GM23338 (cell line): ENCODE data around the gene CDH23.

Experiments used
- CREB1 ChIP-seq: fragments of 250-450 bp; sonication (Bioruptor Pico); IDR thresholded peaks from 2 replicates; pipeline ENCODE4 v1.5.0; 2020; ENCODE audit warnings: low read depth, mild to moderate bottlenecking, moderate library complexity
- CTCF ChIP-seq, 2 experiments: fragments of 200-600 bp in 1 of 2; sonication (generic) in 1 of 2; conservative IDR thresholded peaks; 2 replicates each; pipeline versions ENCODE4 v1.5.1 to v1.6.1; 2016 to 2017; ENCODE audit warnings: antibody characterized with exemption in 2 of 2, low read depth in 2 of 2, mild to moderate bottlenecking in 2 of 2, moderate library complexity in 1 of 2
- ETS1 ChIP-seq: IDR thresholded peaks from 2 replicates; pipeline ENCODE4 v1.6.1; 2016; ENCODE audit warnings: antibody characterized with exemption
- EZH2 ChIP-seq: fragments of 200-600 bp; sonication (generic); IDR thresholded peaks from one replicate; pipeline ENCODE4 v1.8.0; 2017; ENCODE audit warnings: antibody characterized with exemption, mild to moderate bottlenecking, low read depth; ENCODE audit not compliant: unreplicated experiment
- EZH2phosphoT487 ChIP-seq: fragments of 200-600 bp; sonication (generic); IDR thresholded peaks from one replicate; pipeline ENCODE4 v1.8.1; 2018; ENCODE audit warnings: antibody characterized with exemption; ENCODE audit not compliant: unreplicated experiment
- JUNB ChIP-seq: IDR thresholded peaks from one replicate; pipeline ENCODE4 v1.6.1; 2016; ENCODE audit warnings: antibody characterized with exemption; ENCODE audit not compliant: unreplicated experiment
- NANOG ChIP-seq: IDR thresholded peaks from 2 replicates; pipeline ENCODE4 v1.6.1; 2016; ENCODE audit warnings: antibody characterized with exemption, borderline replicate concordance
- POLR2AphosphoS5 ChIP-seq: IDR thresholded peaks from 2 replicates; pipeline ENCODE4 v1.6.1; 2016; ENCODE audit warnings: antibody characterized with exemption, low read depth
- REST ChIP-seq: IDR thresholded peaks from one replicate; pipeline ENCODE4 v1.6.1; 2018; ENCODE audit warnings: antibody characterized with exemption; ENCODE audit not compliant: unreplicated experiment
- STAT1 ChIP-seq: IDR thresholded peaks from one replicate; pipeline ENCODE4 v1.6.1; 2016; ENCODE audit warnings: antibody characterized with exemption; ENCODE audit not compliant: unreplicated experiment
- ZNF114 ChIP-seq: fragments of 250-450 bp; sonication (Bioruptor Pico); IDR thresholded peaks from 2 replicates; pipeline ENCODE4 v1.5.0; 2020; ENCODE audit warnings: mild to moderate bottlenecking, moderate library complexity
- ZNF331 ChIP-seq: fragments of 250-450 bp; sonication (Bioruptor Pico); IDR thresholded peaks from 2 replicates; pipeline ENCODE4 v1.5.0; 2020; ENCODE audit warnings: low read depth, mild to moderate bottlenecking, moderate library complexity
- TF ChIP-seq, protein P1 (sequence below): fragments of 250-450 bp; sonication (Bioruptor Pico); IDR thresholded peaks from 2 replicates; pipeline ENCODE4 v1.5.0; 2020; ENCODE audit warnings: mild to moderate bottlenecking, moderate library complexity

- TF ChIP-seq REST = no peak
- no peak for TF ChIP-seq CTCF (conservative IDR thresholded peaks at IDR 0.05; ENCODE audit: low read depth in 2 of 2)
- TF ChIP-seq POLR2AphosphoS5 = no peak
- TF ChIP-seq EZH2 = no peak
- TF ChIP-seq EZH2phosphoT487 = no peak
- no peak for TF ChIP-seq CREB1
- TF ChIP-seq NANOG = no peak
- TF ChIP-seq JUNB = no peak
- no peak for TF ChIP-seq ZNF331 (CRISPR knock-in tag)
- TF ChIP-seq ETS1 = no peak
- TF ChIP-seq ZNF114 = no peak
- TF ChIP-seq, protein P1, sequence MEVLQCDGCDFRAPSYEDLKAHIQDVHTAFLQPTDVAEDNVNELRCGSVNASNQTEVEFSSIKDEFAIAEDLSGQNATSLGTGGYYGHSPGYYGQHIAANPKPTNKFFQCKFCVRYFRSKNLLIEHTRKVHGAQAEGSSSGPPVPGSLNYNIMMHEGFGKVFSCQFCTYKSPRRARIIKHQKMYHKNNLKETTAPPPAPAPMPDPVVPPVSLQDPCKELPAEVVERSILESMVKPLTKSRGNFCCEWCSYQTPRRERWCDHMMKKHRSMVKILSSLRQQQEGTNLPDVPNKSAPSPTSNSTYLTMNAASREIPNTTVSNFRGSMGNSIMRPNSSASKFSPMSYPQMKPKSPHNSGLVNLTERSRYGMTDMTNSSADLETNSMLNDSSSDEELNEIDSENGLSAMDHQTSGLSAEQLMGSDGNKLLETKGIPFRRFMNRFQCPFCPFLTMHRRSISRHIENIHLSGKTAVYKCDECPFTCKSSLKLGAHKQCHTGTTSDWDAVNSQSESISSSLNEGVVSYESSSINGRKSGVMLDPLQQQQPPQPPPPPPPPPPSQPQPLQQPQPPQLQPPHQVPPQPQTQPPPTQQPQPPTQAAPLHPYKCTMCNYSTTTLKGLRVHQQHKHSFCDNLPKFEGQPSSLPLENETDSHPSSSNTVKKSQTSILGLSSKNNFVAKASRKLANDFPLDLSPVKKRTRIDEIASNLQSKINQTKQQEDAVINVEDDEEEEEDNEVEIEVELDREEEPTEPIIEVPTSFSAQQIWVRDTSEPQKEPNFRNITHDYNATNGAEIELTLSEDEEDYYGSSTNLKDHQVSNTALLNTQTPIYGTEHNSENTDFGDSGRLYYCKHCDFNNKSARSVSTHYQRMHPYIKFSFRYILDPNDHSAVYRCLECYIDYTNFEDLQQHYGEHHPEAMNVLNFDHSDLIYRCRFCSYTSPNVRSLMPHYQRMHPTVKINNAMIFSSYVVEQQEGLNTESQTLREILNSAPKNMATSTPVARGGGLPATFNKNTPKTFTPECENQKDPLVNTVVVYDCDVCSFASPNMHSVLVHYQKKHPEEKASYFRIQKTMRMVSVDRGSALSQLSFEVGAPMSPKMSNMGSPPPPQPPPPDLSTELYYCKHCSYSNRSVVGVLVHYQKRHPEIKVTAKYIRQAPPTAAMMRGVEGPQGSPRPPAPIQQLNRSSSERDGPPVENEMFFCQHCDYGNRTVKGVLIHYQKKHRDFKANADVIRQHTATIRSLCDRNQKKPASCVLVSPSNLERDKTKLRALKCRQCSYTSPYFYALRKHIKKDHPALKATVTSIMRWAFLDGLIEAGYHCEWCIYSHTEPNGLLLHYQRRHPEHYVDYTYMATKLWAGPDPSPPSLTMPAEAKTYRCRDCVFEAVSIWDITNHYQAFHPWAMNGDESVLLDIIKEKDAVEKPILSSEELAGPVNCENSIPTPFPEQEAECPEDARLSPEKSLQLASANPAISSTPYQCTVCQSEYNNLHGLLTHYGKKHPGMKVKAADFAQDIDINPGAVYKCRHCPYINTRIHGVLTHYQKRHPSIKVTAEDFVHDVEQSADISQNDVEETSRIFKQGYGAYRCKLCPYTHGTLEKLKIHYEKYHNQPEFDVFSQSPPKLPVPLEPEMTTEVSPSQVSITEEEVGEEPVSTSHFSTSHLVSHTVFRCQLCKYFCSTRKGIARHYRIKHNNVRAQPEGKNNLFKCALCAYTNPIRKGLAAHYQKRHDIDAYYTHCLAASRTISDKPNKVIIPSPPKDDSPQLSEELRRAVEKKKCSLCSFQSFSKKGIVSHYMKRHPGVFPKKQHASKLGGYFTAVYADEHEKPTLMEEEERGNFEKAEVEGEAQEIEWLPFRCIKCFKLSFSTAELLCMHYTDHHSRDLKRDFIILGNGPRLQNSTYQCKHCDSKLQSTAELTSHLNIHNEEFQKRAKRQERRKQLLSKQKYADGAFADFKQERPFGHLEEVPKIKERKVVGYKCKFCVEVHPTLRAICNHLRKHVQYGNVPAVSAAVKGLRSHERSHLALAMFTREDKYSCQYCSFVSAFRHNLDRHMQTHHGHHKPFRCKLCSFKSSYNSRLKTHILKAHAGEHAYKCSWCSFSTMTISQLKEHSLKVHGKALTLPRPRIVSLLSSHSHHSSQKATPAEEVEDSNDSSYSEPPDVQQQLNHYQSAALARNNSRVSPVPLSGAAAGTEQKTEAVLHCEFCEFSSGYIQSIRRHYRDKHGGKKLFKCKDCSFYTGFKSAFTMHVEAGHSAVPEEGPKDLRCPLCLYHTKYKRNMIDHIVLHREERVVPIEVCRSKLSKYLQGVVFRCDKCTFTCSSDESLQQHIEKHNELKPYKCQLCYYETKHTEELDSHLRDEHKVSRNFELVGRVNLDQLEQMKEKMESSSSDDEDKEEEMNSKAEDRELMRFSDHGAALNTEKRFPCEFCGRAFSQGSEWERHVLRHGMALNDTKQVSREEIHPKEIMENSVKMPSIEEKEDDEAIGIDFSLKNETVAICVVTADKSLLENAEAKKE = no peak
- TF ChIP-seq STAT1 = no peak
Observed at GRCh38 chr10:71494980-71495381, 98.3 kb downstream of the CDH23 start.
